Stimulated activated naive CD8-positive, alpha-beta T cell treated with anti-CD3 and anti-CD28 coated beads, Interleukin-15, Interleukin-2, amounts not matched to agents 100 ng/mL and 50 ng/mL, for 24 hours (primary cell): ENCODE measurements around the gene PITRM1.

ENCODE experiments used
- H3K27ac Mint-ChIP-seq: one replicate; pipeline ENCODE4 v1.8.0; 2021; ENCODE audit warnings: mild to moderate bottlenecking, mixed read lengths
- H3K27me3 Mint-ChIP-seq: one replicate; pipeline ENCODE4 v1.8.0; 2021; ENCODE audit warnings: mixed read lengths
- H3K36me3 Mint-ChIP-seq: one replicate; pipeline ENCODE4 v1.8.0; 2021; ENCODE audit warnings: low read depth, mixed read lengths
- H3K4me1 Mint-ChIP-seq: one replicate; pipeline ENCODE4 v1.8.0; 2021; ENCODE audit warnings: low read depth, mixed read lengths
- H3K4me3 Mint-ChIP-seq: one replicate; pipeline ENCODE4 v1.8.0; 2021; ENCODE audit warnings: mild to moderate bottlenecking, mixed read lengths
- H3K9me3 Mint-ChIP-seq: one replicate; pipeline ENCODE4 v1.8.0; 2021; ENCODE audit warnings: mixed read lengths

The PITRM1 gene

GRCh38 chr10:3102720-3103427 lies 69.7 kb downstream of the PITRM1 start:
- H3K36me3 Mint-ChIP-seq = peaks cover 80% of the 10 kb centered on the region
- H3K27ac Mint-ChIP-seq = no peak overlapping the region
- no peak overlapping the region for H3K4me3 Mint-ChIP-seq
- peaks cover 12% of the 10 kb centered on the region for H3K4me1 Mint-ChIP-seq
- H3K27me3 Mint-ChIP-seq = no peaks in the 10 kb centered on the region
- H3K9me3 Mint-ChIP-seq = no peaks in the 10 kb centered on the region

GRCh38 chr10:3100856-3101640 lies 71.5 kb downstream of the PITRM1 start:
- no peak overlapping the region for H3K4me3 Mint-ChIP-seq
- H3K36me3 Mint-ChIP-seq = peaks cover 78% of the 10 kb centered on the region
- peaks cover 22% of the 10 kb centered on the region for H3K4me1 Mint-ChIP-seq
- no peaks in the 10 kb centered on the region for H3K9me3 Mint-ChIP-seq
- H3K27ac Mint-ChIP-seq = no peak overlapping the region
- H3K27me3 Mint-ChIP-seq = no peaks in the 10 kb centered on the region

GRCh38 chr10:3100093-3100792 lies 72.3 kb downstream of the PITRM1 start:
- Mint-ChIP-seq H3K36me3 (peaks cover 77% of the 10 kb centered on the region), H3K4me3 (no peak overlapping the region), H3K9me3 (no peaks in the 10 kb centered on the region), H3K27ac (peak overlapping the region; percentile 92), H3K4me1 (peaks cover 30% of the 10 kb centered on the region), H3K27me3 (no peaks in the 10 kb centered on the region)

- Mint-ChIP-seq H3K4me1 (peaks cover 38% of the 10 kb centered on the region), H3K27me3 (no peaks in the 10 kb centered on the region), H3K36me3 (peaks cover 80% of the 10 kb centered on the region), H3K4me3 (no peak overlapping the region), H3K27ac (peak overlapping the region; percentile 92), H3K9me3 (no peaks in the 10 kb centered on the region)
Observed at GRCh38 chr10:3099291-3100092, 73.1 kb downstream of the PITRM1 start.

- H3K4me3 Mint-ChIP-seq = no peak overlapping the region
- peaks cover 80% of the 10 kb centered on the region for H3K36me3 Mint-ChIP-seq
- H3K27ac Mint-ChIP-seq = no peak overlapping the region
- H3K4me1 Mint-ChIP-seq = peaks cover 46% of the 10 kb centered on the region
- H3K9me3 Mint-ChIP-seq = no peaks in the 10 kb centered on the region
- H3K27me3 Mint-ChIP-seq = no peaks in the 10 kb centered on the region
Observed at GRCh38 chr10:3098689-3099088, 73.9 kb downstream of the PITRM1 start.

GRCh38 chr10:3097160-3097559 lies 75.4 kb downstream of the PITRM1 start:
- Mint-ChIP-seq H3K27me3 (no peaks in the 10 kb centered on the region), H3K27ac (peak overlapping the region; percentile 83), H3K4me3 (no peak overlapping the region), H3K4me1 (peaks cover 61% of the 10 kb centered on the region), H3K9me3 (no peaks in the 10 kb centered on the region), H3K36me3 (peaks cover 76% of the 10 kb centered on the region)

GRCh38 chr10:3096149-3096548 lies 76.4 kb downstream of the PITRM1 start:
- peaks cover 76% of the 10 kb centered on the region for H3K36me3 Mint-ChIP-seq

GRCh38 chr10:3095373-3096139 lies 77.0 kb downstream of the PITRM1 start:
- no peaks in the 10 kb centered on the region for H3K9me3 Mint-ChIP-seq
- H3K4me1 Mint-ChIP-seq = peaks cover 76% of the 10 kb centered on the region
- H3K27ac Mint-ChIP-seq = peak overlapping the region; percentile 97
- no peaks in the 10 kb centered on the region for H3K27me3 Mint-ChIP-seq
- peaks cover 77% of the 10 kb centered on the region for H3K36me3 Mint-ChIP-seq
- peak overlapping the region; percentile 66 for H3K4me3 Mint-ChIP-seq

More at GRCh38 chr10:3096149-3096548, 76.4 kb downstream of the PITRM1 start:
- H3K27ac Mint-ChIP-seq = peak overlapping the region; percentile 97
- peak overlapping the region; percentile 66 for H3K4me3 Mint-ChIP-seq
- H3K27me3 Mint-ChIP-seq = no peaks in the 10 kb centered on the region
- H3K4me1 Mint-ChIP-seq = peaks cover 70% of the 10 kb centered on the region
- no peaks in the 10 kb centered on the region for H3K9me3 Mint-ChIP-seq

GRCh38 chr10:3094609-3095036 lies 78.0 kb downstream of the PITRM1 start:
- H3K9me3 Mint-ChIP-seq = no peaks in the 10 kb centered on the region
- H3K4me3 Mint-ChIP-seq = peak overlapping the region; percentile 59
- H3K27ac Mint-ChIP-seq = peak overlapping the region; percentile 97
- peaks cover 82% of the 10 kb centered on the region for H3K4me1 Mint-ChIP-seq
- H3K27me3 Mint-ChIP-seq = no peaks in the 10 kb centered on the region
- peaks cover 77% of the 10 kb centered on the region for H3K36me3 Mint-ChIP-seq

GRCh38 chr10:3093996-3094395 lies 78.6 kb downstream of the PITRM1 start:
- H3K27me3 Mint-ChIP-seq = no peaks in the 10 kb centered on the region
- H3K9me3 Mint-ChIP-seq = no peaks in the 10 kb centered on the region
- H3K27ac Mint-ChIP-seq = peak overlapping the region; percentile 97
- H3K4me1 Mint-ChIP-seq = peaks cover 80% of the 10 kb centered on the region
- H3K36me3 Mint-ChIP-seq = peaks cover 77% of the 10 kb centered on the region
- H3K4me3 Mint-ChIP-seq = peak overlapping the region; percentile 59

- H3K27ac Mint-ChIP-seq = peak overlapping the region; percentile 65
- peaks cover 75% of the 10 kb centered on the region for H3K4me1 Mint-ChIP-seq
- H3K27me3 Mint-ChIP-seq = no peaks in the 10 kb centered on the region
- no peaks in the 10 kb centered on the region for H3K9me3 Mint-ChIP-seq
- no peak overlapping the region for H3K4me3 Mint-ChIP-seq
- H3K36me3 Mint-ChIP-seq = peaks cover 69% of the 10 kb centered on the region
Observed at GRCh38 chr10:3091921-3092320, 80.7 kb downstream of the PITRM1 start.

GRCh38 chr10:3090914-3091787 lies 81.4 kb downstream of the PITRM1 start:
- H3K27ac Mint-ChIP-seq = peak overlapping the region; percentile 72
- no peaks in the 10 kb centered on the region for H3K27me3 Mint-ChIP-seq
- H3K9me3 Mint-ChIP-seq = no peaks in the 10 kb centered on the region
- H3K4me1 Mint-ChIP-seq = peaks cover 77% of the 10 kb centered on the region
- H3K36me3 Mint-ChIP-seq = peaks cover 76% of the 10 kb centered on the region
- peak overlapping the region; percentile 47 for H3K4me3 Mint-ChIP-seq

GRCh38 chr10:3090388-3090787 lies 82.2 kb downstream of the PITRM1 start:
- Mint-ChIP-seq H3K36me3 (peaks cover 74% of the 10 kb centered on the region), H3K9me3 (no peaks in the 10 kb centered on the region), H3K27me3 (no peaks in the 10 kb centered on the region), H3K4me3 (no peak overlapping the region), H3K4me1 (peaks cover 71% of the 10 kb centered on the region), H3K27ac (peak overlapping the region; percentile 72)
